NT2/D1 (cell line): ENCODE data around the gene NFYA.

Experiments used
- SUZ12 ChIP-seq: IDR thresholded peaks from 2 replicates; pipeline ENCODE4 v1.6.1; 2011; ENCODE audit not compliant: insufficient read length, insufficient read depth; ENCODE audit errors: extremely low read depth
- ZNF274 ChIP-seq: IDR thresholded peaks from 2 replicates; pipeline ENCODE4 v1.6.1; 2011; ENCODE audit warnings: mild to moderate bottlenecking, low read depth, low read length

GRCh38 chr6:41047306-41047705 is 25.5 kb upstream of the NFYA start:
- TF ChIP-seq SUZ12 (no peak), ZNF274 (no peak)
